Fibroblast of mammary gland (primary cell): Measurements from ENCODE around the gene CRTAP.
"Not testable (repeated sequence)": the region's sequence is repeated elsewhere in the genome, so short reads cannot be mapped to it uniquely, and the experiment has no call there.

Source experiments
- DNase-seq: peaks from one replicate; pipeline ENCODE4 v3.0.0-alpha.2; 2010; ENCODE audit warnings: low read depth
- H3K4me3 ChIP-seq: 2 replicates; pipeline ENCODE4 v1.5.1; 2011; ENCODE audit warnings: low read depth, mild to moderate bottlenecking, low read length, moderate library complexity; ENCODE audit not compliant: control insufficient read depth
- TF ChIP-seq, protein P1 (sequence below): conservative IDR thresholded peaks from 2 replicates; pipeline ENCODE4 v1.5.1; 2011; ENCODE audit warnings: low read depth, low read length, inconsistent platforms; ENCODE audit not compliant: control insufficient read depth, insufficient read depth

The CRTAP gene

DNA sequence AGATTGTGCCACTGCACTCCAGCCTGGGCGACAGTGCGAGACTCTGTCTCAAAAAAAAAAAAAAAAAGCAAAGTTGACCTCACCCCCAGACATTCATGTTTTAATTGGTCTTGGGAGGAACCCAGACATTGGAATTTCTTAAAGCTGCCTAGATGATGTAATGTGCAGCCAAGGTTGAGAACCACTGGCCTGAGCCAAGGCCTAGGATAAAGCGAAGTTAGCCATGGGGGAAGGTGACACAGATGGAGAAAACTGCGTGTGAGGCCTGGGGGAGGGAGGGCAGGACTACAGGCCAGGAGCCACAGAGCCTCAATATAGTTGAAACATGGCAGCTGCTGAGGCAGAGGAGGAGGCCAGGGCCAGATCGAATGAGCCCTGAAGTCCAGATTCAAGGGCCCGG lies 37.8 kb upstream of the CRTAP start:
- H3K4me3 ChIP-seq: no peak overlapping the region
- TF ChIP-seq, protein P1, sequence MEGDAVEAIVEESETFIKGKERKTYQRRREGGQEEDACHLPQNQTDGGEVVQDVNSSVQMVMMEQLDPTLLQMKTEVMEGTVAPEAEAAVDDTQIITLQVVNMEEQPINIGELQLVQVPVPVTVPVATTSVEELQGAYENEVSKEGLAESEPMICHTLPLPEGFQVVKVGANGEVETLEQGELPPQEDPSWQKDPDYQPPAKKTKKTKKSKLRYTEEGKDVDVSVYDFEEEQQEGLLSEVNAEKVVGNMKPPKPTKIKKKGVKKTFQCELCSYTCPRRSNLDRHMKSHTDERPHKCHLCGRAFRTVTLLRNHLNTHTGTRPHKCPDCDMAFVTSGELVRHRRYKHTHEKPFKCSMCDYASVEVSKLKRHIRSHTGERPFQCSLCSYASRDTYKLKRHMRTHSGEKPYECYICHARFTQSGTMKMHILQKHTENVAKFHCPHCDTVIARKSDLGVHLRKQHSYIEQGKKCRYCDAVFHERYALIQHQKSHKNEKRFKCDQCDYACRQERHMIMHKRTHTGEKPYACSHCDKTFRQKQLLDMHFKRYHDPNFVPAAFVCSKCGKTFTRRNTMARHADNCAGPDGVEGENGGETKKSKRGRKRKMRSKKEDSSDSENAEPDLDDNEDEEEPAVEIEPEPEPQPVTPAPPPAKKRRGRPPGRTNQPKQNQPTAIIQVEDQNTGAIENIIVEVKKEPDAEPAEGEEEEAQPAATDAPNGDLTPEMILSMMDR: no peak
- DNase-seq: peak; percentile 19

DNA sequence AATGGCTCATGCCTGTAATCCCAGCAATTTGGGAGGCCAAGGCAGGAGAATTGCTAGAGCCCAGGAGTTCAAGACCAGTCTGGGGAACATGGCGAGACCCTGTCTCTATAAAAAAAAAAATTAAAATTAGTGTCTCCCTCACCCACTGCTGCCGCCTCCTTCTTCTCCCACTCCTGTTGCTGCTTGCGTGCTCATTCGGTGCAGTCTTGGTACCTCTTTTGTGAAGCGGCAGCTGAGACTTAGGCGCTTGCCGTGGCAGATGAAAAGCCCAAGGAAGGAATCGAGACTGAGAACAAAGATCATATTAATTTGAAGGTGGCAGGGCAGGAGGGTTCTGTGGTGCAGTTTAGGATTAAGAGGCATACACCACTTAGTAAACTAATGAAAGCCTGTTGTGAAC lies 36.9 kb upstream of the CRTAP start:
- no peak overlapping the region for H3K4me3 ChIP-seq
- TF ChIP-seq, protein P1: no peak
- no peak for DNase-seq

DNA sequence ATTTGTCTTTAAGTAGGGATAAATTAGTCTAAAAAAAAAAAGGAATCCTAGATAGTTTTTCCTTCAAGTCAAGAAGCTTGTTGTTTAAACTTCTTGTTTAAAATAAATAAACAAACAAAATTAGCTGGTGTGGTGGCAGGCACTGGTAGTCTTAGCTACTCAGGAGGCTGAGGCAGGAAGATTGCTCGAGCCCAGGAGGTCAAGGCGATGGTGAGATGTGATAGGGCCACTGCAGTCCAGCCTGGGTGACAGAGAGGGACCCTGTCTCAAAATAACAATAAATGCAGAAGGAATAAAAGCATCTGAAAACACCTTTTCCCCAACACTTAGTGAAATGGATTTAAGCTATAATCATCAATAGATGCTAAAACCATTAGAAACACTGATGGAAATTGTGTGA lies 35.8 kb upstream of the CRTAP start:
- TF ChIP-seq, protein P1: no peak
- H3K4me3 ChIP-seq: no peak overlapping the region
- no peak for DNase-seq

DNA sequence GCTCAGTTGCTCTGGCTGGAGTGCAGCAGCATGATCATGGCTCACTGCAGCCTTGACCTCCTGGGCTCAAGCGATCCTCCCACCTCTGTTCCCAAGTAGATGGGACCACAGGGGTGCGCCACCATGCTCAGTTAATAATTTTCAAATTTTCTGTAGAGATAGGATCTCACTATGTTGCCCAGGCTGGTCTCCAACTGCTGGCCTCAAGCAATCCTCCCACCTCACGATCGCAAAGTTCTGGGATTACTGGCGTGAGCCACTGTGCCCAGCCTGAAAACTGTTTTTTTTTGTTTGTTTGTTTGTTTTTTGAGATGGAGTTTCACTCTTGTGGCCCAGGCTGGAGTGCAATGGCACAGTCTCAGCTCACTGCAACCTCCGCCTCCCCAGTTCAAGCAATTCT lies 34.0 kb upstream of the CRTAP start:
- DNase-seq: not testable (repeated sequence)

DNA sequence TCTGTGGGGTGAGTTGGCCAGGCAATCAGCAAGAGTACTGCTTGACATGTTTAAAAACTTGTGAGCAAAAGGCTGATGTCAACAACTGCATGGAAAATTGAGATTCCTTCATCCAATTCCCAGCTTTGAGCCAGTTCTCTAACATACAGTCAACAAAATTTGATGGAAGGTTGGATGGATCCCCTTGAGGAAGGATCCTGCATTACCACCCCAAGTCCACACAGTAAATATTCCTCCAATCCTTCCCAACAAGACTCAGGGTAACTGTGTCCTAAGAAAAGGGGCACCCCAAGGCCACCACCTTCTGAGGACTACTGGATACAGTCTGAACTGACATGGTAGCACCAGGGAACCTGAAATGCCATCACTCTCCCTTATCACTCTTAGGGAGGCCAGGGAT lies 32.0 kb upstream of the CRTAP start:
- DNase-seq: no peak
- TF ChIP-seq, protein P1: no peak
- no peak overlapping the region for H3K4me3 ChIP-seq

More for the DNA sequence above, 34.0 kb upstream of the CRTAP start:
- not testable (repeated sequence) for H3K4me3 ChIP-seq

DNA sequence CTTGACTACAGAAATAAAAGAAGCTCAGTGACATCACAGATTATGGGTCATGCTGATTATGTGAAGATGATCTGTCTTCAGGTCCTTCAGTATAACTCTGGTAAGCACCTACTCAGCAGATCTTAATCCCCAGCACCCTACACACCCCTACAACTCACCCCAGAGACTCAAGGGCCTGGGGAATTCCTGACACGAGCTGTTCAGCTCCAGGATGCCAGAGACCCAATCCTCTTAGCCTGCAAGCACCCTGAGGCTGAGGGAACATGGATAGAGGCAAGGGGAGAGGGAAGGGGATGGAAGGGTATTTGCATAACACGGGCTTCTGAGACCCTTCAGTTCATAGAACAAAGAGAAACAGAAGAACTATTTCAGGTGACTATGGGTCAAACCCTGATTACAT lies 29.9 kb upstream of the CRTAP start:
- H3K4me3 ChIP-seq: no peak overlapping the region
- no peak for DNase-seq
- TF ChIP-seq, protein P1: no peak

DNA sequence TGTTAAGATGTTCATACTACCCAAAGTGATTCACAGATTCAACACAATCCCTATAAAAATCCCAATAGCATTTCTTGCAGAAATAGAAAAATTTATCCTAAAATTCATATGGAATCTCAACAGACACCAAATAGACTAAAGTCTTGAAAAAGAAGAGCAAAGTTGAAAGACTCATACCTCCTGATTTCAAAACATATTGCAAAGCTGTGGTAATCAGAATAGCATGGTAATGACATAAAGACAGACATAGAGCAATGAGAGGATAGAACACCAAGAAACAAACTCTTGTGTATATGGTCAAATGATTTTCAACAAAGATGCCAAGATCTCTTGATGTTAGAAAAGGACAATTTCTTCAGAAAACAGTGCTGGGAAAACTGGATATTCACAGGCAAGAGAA lies 25.1 kb upstream of the CRTAP start:
- DNase-seq: no peak
- TF ChIP-seq, protein P1: no peak
- H3K4me3 ChIP-seq: no peak overlapping the region
